OCI-LY1 (cell line): ENCODE data around the gene TTLL3.

Experiments
- EZH2 ChIP-seq: fragments of 200-600 bp; sonication (generic), shearing (Covaris generic); IDR thresholded peaks from 2 replicates; pipeline ENCODE4 v1.8.0; 2017; ENCODE audit warnings: borderline replicate concordance, mixed run types, mild to moderate bottlenecking, antibody characterized with exemption, low read length, moderate library complexity, mixed read lengths
- TF ChIP-seq, protein P1 (sequence below): fragments of 200-600 bp; sonication (generic), shearing (Covaris generic); IDR thresholded peaks from 2 replicates; pipeline ENCODE4 v1.5.1; 2017; ENCODE audit warnings: mild to moderate bottlenecking, antibody characterized with exemption, low read length, moderate library complexity, mixed read lengths

DNA sequence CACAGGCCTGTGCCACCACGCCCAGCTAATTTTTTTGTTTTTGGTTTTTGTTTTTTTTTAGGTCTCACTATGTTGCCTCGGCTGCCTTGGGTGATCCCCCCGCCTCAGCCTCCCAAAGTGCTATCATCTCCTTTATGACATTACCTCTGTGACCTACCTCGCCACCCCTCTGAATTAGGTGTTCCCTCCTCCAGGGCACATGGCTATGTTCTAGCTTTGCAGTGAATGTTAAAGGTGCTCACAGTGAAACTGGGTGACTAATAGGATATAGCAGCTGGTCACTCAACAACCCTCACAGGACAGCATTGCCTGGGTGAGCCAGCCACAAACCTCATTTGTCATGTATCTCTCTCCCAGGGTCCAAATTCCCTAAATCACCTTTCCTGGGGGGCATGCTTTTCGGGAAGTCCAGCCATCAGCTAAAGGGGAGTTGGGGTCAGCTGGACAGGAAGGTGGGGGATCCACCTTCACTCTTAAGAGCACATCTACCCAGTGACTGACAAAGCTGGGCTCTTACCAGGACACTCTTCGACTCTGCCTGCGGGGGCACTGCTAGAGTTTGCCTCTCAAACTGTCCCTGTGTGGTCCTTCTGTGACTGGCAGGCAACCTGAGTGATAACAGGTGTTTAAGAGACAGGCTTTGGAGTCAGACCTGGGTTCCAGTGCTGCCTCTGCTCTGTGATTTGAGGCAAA lies 1.6 kb upstream of the TTLL3 start:
- TF ChIP-seq, protein P1, sequence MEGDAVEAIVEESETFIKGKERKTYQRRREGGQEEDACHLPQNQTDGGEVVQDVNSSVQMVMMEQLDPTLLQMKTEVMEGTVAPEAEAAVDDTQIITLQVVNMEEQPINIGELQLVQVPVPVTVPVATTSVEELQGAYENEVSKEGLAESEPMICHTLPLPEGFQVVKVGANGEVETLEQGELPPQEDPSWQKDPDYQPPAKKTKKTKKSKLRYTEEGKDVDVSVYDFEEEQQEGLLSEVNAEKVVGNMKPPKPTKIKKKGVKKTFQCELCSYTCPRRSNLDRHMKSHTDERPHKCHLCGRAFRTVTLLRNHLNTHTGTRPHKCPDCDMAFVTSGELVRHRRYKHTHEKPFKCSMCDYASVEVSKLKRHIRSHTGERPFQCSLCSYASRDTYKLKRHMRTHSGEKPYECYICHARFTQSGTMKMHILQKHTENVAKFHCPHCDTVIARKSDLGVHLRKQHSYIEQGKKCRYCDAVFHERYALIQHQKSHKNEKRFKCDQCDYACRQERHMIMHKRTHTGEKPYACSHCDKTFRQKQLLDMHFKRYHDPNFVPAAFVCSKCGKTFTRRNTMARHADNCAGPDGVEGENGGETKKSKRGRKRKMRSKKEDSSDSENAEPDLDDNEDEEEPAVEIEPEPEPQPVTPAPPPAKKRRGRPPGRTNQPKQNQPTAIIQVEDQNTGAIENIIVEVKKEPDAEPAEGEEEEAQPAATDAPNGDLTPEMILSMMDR, result peak; percentile 26; the same call in 1 of the 2 replicates
- TF ChIP-seq EZH2, result no peak
